Epithelial cell of proximal tubule (primary cell): ENCODE results near the gene RUNX1. TPM values are rescaled to one million over a fixed set of nuclear protein-coding genes. Genes with fewer than 3 reads are reported as not detected.

Source experiments
- DNase-seq: peaks from one replicate; pipeline ENCODE4 v3.0.0-alpha.2; 2011; ENCODE audit warnings: low read depth
- H3K4me3 ChIP-seq: 2 replicates; pipeline ENCODE4 v1.5.1; 2011; ENCODE audit warnings: low read depth, mild to moderate bottlenecking, low read length
- total RNA-seq: library from RNA; depleted of rRNA; stranded (reverse); fragments of >200 nt; gene quantifications from 2 replicates; pipeline ENCODE4 v1.2.3, GENCODE V29; 2015
- TF ChIP-seq, protein P1 (sequence below): conservative IDR thresholded peaks from 2 replicates; pipeline ENCODE4 v1.5.1; 2012; ENCODE audit warnings: low read depth, mild to moderate bottlenecking, low read length

Gene RUNX1
- total RNA-seq, 1 donor from 2014 or later = 11.3 TPM

DNA sequence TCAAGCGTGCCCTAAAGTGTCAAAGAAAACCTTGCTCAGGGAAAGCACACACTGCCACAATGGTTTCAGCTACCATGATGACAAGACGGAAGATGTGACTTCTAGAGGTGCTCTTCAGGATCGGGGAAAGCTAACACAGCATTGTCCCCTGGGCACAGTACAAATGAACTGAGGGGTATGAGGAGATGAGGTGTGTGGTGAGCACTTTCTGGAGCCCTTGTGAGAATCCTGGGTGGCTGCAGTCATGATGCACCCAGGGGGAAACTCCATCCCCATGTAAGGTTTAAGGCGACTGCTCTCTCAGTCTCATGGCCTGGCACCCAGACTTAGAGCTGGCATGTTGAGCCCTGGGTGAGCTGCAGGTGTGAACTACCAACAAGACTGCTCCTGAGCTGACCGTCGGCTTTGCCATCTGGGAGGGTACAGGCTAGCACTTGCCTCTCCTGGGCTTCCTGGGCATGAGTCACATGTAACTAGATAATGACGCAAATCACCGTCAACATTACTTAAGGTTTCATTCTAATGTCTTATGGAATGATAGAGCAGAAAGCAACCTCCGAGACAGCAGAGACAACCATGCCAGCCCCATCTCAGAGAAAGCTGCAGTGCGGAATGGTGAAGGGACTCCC, 235.7 kb downstream of the RUNX1 start:
- no peak overlapping the region for H3K4me3 ChIP-seq
- TF ChIP-seq, protein P1, sequence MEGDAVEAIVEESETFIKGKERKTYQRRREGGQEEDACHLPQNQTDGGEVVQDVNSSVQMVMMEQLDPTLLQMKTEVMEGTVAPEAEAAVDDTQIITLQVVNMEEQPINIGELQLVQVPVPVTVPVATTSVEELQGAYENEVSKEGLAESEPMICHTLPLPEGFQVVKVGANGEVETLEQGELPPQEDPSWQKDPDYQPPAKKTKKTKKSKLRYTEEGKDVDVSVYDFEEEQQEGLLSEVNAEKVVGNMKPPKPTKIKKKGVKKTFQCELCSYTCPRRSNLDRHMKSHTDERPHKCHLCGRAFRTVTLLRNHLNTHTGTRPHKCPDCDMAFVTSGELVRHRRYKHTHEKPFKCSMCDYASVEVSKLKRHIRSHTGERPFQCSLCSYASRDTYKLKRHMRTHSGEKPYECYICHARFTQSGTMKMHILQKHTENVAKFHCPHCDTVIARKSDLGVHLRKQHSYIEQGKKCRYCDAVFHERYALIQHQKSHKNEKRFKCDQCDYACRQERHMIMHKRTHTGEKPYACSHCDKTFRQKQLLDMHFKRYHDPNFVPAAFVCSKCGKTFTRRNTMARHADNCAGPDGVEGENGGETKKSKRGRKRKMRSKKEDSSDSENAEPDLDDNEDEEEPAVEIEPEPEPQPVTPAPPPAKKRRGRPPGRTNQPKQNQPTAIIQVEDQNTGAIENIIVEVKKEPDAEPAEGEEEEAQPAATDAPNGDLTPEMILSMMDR = no peak
- DNase-seq = no peak

DNA sequence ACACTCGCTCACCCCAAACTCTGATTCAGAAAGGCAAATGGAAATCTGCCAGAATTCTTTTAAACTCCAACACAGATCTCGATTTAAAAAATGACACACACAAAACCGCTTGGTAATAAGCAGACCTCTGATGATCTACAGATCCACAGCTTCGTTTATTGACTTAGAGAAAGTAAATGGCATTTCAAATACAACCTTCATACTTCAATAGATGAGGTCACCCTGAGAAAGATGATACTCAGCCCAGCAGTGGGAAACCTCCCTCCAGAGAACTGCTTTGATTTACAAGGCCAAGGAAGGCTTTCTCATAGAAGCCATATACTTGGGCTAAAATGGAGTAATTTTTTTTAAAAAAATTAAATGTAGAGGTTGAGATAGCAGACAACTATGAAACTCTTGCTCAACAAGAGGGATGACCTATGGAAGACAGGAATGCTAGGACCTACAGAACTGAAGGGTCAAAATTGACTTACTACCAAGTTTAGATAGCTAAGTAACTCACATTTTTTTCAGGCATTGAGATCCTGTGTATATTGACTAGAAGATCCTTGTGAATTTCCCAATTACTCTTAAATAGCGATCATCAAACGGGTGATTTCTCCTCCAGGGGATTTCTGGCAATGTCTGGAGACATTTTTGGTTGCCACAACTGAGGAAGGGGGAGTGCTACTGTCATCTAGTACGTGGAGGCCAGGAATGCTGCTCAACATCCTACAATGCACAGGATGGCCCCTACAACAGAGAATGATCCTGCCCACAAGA, 236.4 kb downstream of the RUNX1 start:
- TF ChIP-seq, protein P1 = no peak
- no peak overlapping the region for H3K4me3 ChIP-seq
- DNase-seq = no peak

DNA sequence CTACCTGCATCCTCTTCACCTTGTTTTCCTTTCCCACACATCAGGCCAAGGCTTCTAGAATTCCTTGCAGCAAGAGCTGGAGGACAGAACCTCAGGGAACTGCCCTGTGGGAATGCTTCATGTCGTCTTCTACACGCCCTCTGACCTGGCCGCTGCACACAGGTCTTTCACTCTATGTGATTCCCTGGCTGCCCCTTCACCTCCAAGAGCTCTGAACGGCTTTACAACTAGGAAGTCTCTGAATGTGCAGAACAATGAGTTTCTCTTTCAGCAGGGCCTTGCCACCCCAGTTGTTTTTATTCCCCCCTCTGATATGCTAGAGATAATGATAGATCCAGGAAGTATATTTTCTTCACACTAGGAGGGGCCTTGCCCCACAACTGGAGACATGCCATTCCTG, 237.7 kb downstream of the RUNX1 start:
- TF ChIP-seq, protein P1 = no peak
- DNase-seq = no peak
- H3K4me3 ChIP-seq = no peak overlapping the region

DNA sequence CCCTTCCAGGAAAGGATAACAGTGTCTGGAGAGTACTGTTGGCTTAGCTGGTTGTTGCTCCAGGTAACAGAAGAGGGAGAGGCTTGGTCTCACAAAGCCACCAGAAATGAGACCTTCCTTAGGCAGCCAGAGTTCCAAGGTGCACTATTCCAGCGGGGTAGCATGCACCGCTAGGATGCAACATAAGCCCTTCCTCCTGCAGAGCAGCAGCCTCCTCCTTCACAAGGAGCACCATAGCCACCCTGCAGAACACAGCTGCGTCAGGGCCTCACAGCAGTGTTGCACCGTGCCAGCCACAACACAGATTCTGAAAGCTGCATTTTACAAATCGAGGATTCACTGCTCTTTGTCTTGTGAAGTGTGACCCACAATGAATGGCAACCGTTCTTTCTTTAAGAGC, 238.3 kb downstream of the RUNX1 start:
- H3K4me3 ChIP-seq = no peak overlapping the region
- TF ChIP-seq, protein P1 = no peak
- DNase-seq = no peak

DNA sequence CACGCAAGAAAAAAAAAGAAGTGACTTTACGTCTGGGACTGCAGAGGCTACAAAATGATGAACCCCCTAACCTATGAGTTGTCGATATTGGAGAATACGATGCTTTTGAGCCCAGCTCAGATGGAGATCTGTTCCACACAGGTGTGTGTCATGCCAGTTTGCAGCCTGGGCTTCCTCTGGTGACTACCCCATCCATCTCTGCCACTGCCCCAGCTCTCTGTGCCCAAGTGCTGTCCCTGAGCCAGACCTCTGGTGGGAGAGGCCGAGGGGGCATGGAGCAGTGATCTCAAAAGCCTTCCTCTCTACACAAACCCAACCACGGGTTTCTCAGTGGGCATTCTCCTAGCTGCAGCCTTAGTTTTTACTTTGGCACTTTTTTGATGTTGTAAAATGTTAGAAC, 239.3 kb downstream of the RUNX1 start:
- TF ChIP-seq, protein P1 = no peak
- no peak overlapping the region for H3K4me3 ChIP-seq
- no peak for DNase-seq

DNA sequence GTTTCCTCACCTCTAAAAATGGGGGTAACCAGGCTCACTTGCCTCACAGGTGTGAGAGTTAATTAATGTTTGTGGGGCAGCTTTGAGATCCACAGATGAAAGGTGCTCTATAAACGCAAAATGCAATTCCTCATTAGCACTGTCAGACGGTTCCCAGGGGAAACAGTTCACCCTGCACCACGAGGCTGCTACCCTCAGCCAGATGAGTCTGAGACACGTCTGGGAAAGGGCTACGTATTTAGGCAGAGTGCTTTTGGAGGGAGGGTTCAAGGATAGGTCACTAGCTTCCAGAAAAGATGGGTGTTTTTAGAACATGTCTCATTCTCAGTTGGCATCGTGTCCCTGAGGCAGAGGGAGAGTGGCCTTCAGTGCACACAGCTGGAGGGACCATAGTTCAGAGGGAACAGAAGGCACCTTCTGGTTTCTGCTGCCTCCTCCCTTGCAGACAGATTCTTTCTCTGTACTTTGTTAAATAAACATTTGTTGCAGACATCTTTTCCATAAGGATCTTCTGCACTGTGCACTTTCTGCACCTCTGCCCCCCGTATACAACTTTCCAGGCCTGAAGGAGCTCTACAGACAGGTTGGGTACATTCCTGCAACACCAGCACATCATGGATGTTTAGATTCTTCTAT, 240.4 kb downstream of the RUNX1 start:
- TF ChIP-seq, protein P1 = no peak
- DNase-seq = no peak
- no peak overlapping the region for H3K4me3 ChIP-seq
